ENCODE data around the gene ACTL6A. TPM values are rescaled to one million over a fixed set of nuclear protein-coding genes. Genes with fewer than 3 reads are reported as not detected.
A peak's percentile ranks its signal among the peaks of the same experiment; 100 is the strongest.

ACTL6A gene
- total RNA-seq, 2 experiments from 2014 or later, result 19.0 to 19.3 TPM

DNA sequence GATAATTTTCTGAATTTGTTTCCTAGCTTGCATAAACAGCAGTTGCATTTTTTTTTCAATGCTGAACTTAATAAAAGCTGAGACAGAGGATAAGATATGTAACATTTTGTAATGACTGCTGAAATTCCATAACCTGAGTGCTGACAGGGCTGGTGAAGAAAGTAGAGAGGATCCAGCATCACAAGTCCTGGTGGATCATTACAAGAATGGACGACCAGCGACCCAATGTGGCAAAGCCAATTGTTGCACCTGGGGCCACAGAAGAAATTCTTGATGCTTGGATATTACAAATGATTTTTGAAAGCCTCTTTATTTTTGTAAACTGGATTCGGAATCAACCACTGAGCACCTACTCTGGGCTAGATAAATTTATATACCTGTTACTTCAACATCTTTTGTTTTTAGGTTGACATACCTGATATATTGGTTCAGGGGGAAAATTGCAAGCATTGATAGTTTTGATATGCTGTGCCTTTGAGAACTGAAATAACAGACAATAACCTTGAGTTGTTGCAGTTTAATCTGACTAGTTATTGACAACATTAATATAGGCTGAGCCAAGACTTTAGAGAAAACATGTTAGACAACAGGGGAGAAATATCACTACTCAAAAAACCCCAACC, 3.9 kb upstream of the ACTL6A start:
- H3K9me3 Mint-ChIP-seq, result no peaks in the 10 kb centered on the region
- no peak overlapping the region for H3K27ac Mint-ChIP-seq
- Histone ChIP-seq H3K9me3 (ENCODE audit: control insufficient read depth in 1 of 2, insufficient read depth in 1 of 2, low read length in 2 of 2) (no peaks in the 10 kb centered on the region), H3K36me3 (ENCODE audit: insufficient read depth, low read length) (no peaks in the 10 kb centered on the region), H3K27me3 (ENCODE audit: control insufficient read depth in 1 of 2, insufficient read depth in 2 of 2, low read length in 2 of 2) (no peaks in the 10 kb centered on the region), H3K4me3 (ENCODE audit: low read length) (no peak overlapping the region), H3K27ac (ENCODE audit: low read depth in 1 of 2, low read length in 2 of 2) (no peak overlapping the region), H3K4me1 (ENCODE audit: insufficient read depth, low read length) (peaks cover 11% of the 10 kb centered on the region)
- ChIA-PET POLR2A (interaction anchor here (0.6 kb wide), 1 partner anchor 107 kb away, joined by 4 read pairs; the partner anchor contains the start of gene GNB4), CTCF (interaction anchor here (1.2 kb wide), 1 partner anchor 10 kb away, joined by 3 read pairs; no protein-coding TSS in a partner anchor)
- H3K4me1 Mint-ChIP-seq (ENCODE audit: low read depth), result peaks cover 12% of the 10 kb centered on the region
- H3K27me3 Mint-ChIP-seq, result peaks cover 5% of the 10 kb centered on the region
- intact Hi-C loops (cut with DNase I, micrococcal nuclease), result loop anchor here in 1 of 2 experiments (10.0 kb wide), 1 partner anchor 454 kb away; no protein-coding TSS in a partner anchor
- TF ChIP-seq CTCF (IDR thresholded peaks at IDR 0.05), result peak; percentile 45
- H3K36me3 Mint-ChIP-seq (ENCODE audit: low read depth), result peaks cover 12% of the 10 kb centered on the region
- no peak for ATAC-seq (ENCODE audit: poor library complexity)
- peak overlapping the region; percentile 39 for H3K4me3 Mint-ChIP-seq
- peak in 13 of 14 experiments; percentile 6 to 66 (median 19) for DNase-seq

- intact Hi-C loops (cut with DNase I, micrococcal nuclease), result loop anchor here (5.0 kb wide), 5 partner anchors 213 to 1042 kb away; partner anchors contain the start of genes ZNF639 (in 2 of the 2), MFN1 (in 1 of the 2), PIK3CA (in 1 of the 2) and TTC14 (in 1 of the 2)
- Histone ChIP-seq H3K36me3 (ENCODE audit: insufficient read depth, low read length) (no peaks in the 10 kb centered on the region), H3K9me3 (ENCODE audit: control insufficient read depth in 1 of 2, insufficient read depth in 1 of 2, low read length in 2 of 2) (no peaks in the 10 kb centered on the region), H3K27me3 (ENCODE audit: control insufficient read depth in 1 of 2, insufficient read depth in 2 of 2, low read length in 2 of 2) (no peaks in the 10 kb centered on the region), H3K4me3 (ENCODE audit: low read length) (no peak overlapping the region), H3K4me1 (ENCODE audit: insufficient read depth, low read length) (peaks cover 24% of the 10 kb centered on the region), H3K27ac (ENCODE audit: low read depth in 1 of 2, low read length in 2 of 2) (no peak overlapping the region)
- Mint-ChIP-seq H3K27me3 (peaks cover 5% of the 10 kb centered on the region), H3K4me1 (ENCODE audit: low read depth) (peaks cover 26% of the 10 kb centered on the region), H3K36me3 (ENCODE audit: low read depth) (peaks cover 14% of the 10 kb centered on the region), H3K27ac (no peak overlapping the region), H3K4me3 (peak overlapping the region; percentile 55), H3K9me3 (no peaks in the 10 kb centered on the region)
- ATAC-seq (ENCODE audit: poor library complexity) (no peak), DNase-seq (no peak)
- POLR2A ChIA-PET, result interaction anchor here (2.8 kb wide), 1 partner anchor 44 kb away, joined by 12 read pairs; the partner anchor contains the start of genes MRPL47 and NDUFB5
- CTCF ChIA-PET, result interaction anchor here (0.6 to 1.4 kb wide), 2 partner anchors 10 to 546 kb away, joined by 3 read pairs; no protein-coding TSS in a partner anchor
- TF ChIP-seq CTCF (IDR thresholded peaks at IDR 0.05), result no peak
These were observed 1.9 kb upstream of the ACTL6A start for GRCh38 chr3:179560791-179561190.

DNA sequence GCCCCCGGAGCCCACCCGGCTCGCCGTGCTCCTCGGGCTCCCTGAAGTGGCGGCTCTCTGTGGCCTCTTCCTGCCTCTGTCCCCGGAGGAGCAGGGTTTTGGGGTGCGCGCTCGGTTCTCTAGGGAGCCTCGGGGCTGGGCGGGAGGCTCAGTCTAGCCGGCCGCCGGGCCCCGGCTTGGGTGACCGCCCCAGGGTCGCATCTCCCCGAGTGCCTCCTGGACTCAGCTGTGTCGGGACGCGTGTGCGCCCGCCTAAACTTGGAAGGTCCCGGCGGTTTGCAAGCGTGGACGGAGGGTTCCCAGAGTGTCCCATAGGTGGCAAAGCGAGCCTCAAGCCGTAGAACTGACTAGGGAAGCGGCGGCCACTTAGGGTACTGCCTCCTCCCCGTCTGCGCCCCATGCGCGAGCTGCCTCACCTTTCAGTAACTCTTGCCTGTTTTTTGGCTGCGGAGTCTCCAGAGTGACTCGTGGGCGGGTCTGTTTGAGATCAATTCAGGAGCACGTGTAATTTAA, 601 bp downstream of the ACTL6A start:
- Mint-ChIP-seq H3K4me3 (peak overlapping the region; percentile 91), H3K4me1 (ENCODE audit: low read depth) (peaks cover 30% of the 10 kb centered on the region), H3K27me3 (peaks cover 5% of the 10 kb centered on the region), H3K9me3 (no peaks in the 10 kb centered on the region), H3K27ac (peak overlapping the region; percentile 85), H3K36me3 (ENCODE audit: low read depth) (peaks cover 14% of the 10 kb centered on the region)
- intact Hi-C loops (cut with DNase I, micrococcal nuclease), result loop anchor here (2.0 to 5.0 kb wide), 7 partner anchors 41 to 1039 kb away; partner anchors contain the start of genes ZNF639 (in 2 of the 2), MFN1 (in 1 of the 2), MRPL47 (in 1 of the 2) and NDUFB5 (in 1 of the 2)
- H3K4me3 ChIP-seq (ENCODE audit: low read length), result peak overlapping the region; percentile 83
- CTCF ChIA-PET, result interaction anchor here (1.0 to 1.5 kb wide), 2 partner anchors 41 to 247 kb away, joined by 3 to 5 read pairs; partner anchors contain the start of genes MRPL47 and NDUFB5
- DNase-seq (peak; percentile 38 to 84 (median 53)), ATAC-seq (ENCODE audit: poor library complexity) (peak; percentile 49)
- H3K4me1 ChIP-seq (ENCODE audit: insufficient read depth, low read length), result peaks cover 31% of the 10 kb centered on the region
- POLR2A ChIA-PET, result interaction anchor here (0.7 to 2.8 kb wide), 8 partner anchors 41 to 1038 kb away, joined by 3 to 14 read pairs (median 4); partner anchors contain the start of genes MFN1, MRPL47, NDUFB5 and PIK3CA
- H3K27me3 ChIP-seq (ENCODE audit: control insufficient read depth in 1 of 2, insufficient read depth in 2 of 2, low read length in 2 of 2), result no peaks in the 10 kb centered on the region
- no peaks in the 10 kb centered on the region for H3K9me3 ChIP-seq (ENCODE audit: control insufficient read depth in 1 of 2, insufficient read depth in 1 of 2, low read length in 2 of 2)
- no peaks in the 10 kb centered on the region for H3K36me3 ChIP-seq (ENCODE audit: insufficient read depth, low read length)
- no peak for TF ChIP-seq CTCF (IDR thresholded peaks at IDR 0.05)
- peak overlapping the region; percentile 38 to 41 for H3K27ac ChIP-seq (ENCODE audit: low read depth in 1 of 2, low read length in 2 of 2)

All from CD4-positive, alpha-beta T cell (primary cell).